CD4-positive, alpha-beta T cell treated with Interleukin-15 for 4 hours (primary cell): Measurements from ENCODE around the gene GPR50.

ENCODE experiments used
- DNase-seq: peaks from one replicate; pipeline ENCODE4 v3.0.0-alpha.2; 2020; ENCODE audit warnings: low spot score

Gene GPR50

GRCh38 chrX:151227627-151228026, 51.2 kb downstream of the GPR50 start:
- DNase-seq: no peak

- no peak for DNase-seq
Measured at GRCh38 chrX:151228935-151229334, 52.6 kb downstream of the GPR50 start.
